Neural cell (in vitro differentiated cells): ENCODE results near the gene SLC23A3. TPM values are rescaled to one million over a fixed set of nuclear protein-coding genes. Genes with fewer than 3 reads are reported as not detected.

Experiments used
- H2AFZ ChIP-seq: fragments of 200-600, 300-800 bp; sonication (generic), shearing (Covaris generic); 2 replicates; pipeline ENCODE4 v1.6.0; 2014; ENCODE audit warnings: low read depth, mild to moderate bottlenecking, antibody characterized with exemption, low read length, moderate library complexity
- H3F3A ChIP-seq: fragments of 200-600 bp; shearing (Covaris generic); 2 replicates; pipeline ENCODE4 v1.6.1; 2016; ENCODE audit warnings: mild to moderate bottlenecking, moderate library complexity, mixed read lengths, antibody characterized with exemption, low read length; ENCODE audit not compliant: insufficient read depth, poor library complexity, severe bottlenecking
- H3K27ac ChIP-seq: fragments of 200-600, 300-800 bp; sonication (generic), shearing (Covaris generic); 2 replicates; pipeline ENCODE4 v1.5.1; 2014; ENCODE audit warnings: mild to moderate bottlenecking, low read length, moderate library complexity
- H3K27me3 ChIP-seq: fragments of 300-800, 200-600 bp; sonication (generic), shearing (Covaris generic); 2 replicates; pipeline ENCODE4 v1.6.0; 2014; ENCODE audit warnings: mild to moderate bottlenecking, low read depth, low read length, moderate library complexity; ENCODE audit not compliant: insufficient read depth
- H3K36me3 ChIP-seq: fragments of 300-800, 200-600 bp; sonication (generic), shearing (Covaris generic); 2 replicates; pipeline ENCODE4 v1.5.1; 2014; ENCODE audit warnings: mild to moderate bottlenecking, antibody characterized with exemption, low read length, moderate library complexity; ENCODE audit not compliant: insufficient read depth
- H3K4me2 ChIP-seq: fragments of 300-800, 200-600 bp; sonication (generic), shearing (Covaris generic); 2 replicates; pipeline ENCODE4 v1.6.0; 2014; ENCODE audit warnings: mild to moderate bottlenecking, low read length
- H3K4me3 ChIP-seq: fragments of 300-800, 200-600 bp; sonication (generic), shearing (Covaris generic); 2 replicates; pipeline ENCODE4 v1.5.1; 2014; ENCODE audit warnings: mild to moderate bottlenecking, low read length, moderate library complexity
- H3K79me2 ChIP-seq: fragments of 200-600 bp; shearing (Covaris generic); replicated peaks from 2 replicates; pipeline ENCODE4 v1.6.0; 2014; ENCODE audit warnings: mild to moderate bottlenecking, low read length, moderate library complexity; ENCODE audit not compliant: insufficient read depth
- H3K9ac ChIP-seq: fragments of 300-800, 200-600 bp; sonication (generic), shearing (Covaris generic); 2 replicates; pipeline ENCODE4 v1.6.1; 2016; ENCODE audit warnings: mild to moderate bottlenecking, low read length, mixed read lengths
- H3K9me2 ChIP-seq: fragments of 200-600 bp; shearing (Covaris generic); 2 replicates; pipeline ENCODE4 v1.6.1; 2016; ENCODE audit warnings: mild to moderate bottlenecking, low read length, mixed read lengths; ENCODE audit not compliant: insufficient read depth
- H3K9me3 ChIP-seq: fragments of 200-600, 300-800 bp; sonication (generic), shearing (Covaris generic); 2 replicates; pipeline ENCODE4 v1.6.1; 2016; ENCODE audit warnings: mild to moderate bottlenecking, mixed run types, low read length, moderate library complexity, mixed read lengths
- H4K20me1 ChIP-seq: fragments of 200-600 bp; shearing (Covaris generic); 2 replicates; pipeline ENCODE4 v1.6.1; 2016; ENCODE audit warnings: mild to moderate bottlenecking, mixed run types; ENCODE audit not compliant: insufficient read depth
- EP300 ChIP-seq: fragments of 450-650 bp; conservative IDR thresholded peaks from 2 replicates; pipeline ENCODE4 v1.6.1; 2014; ENCODE audit warnings: antibody characterized with exemption, mild to moderate bottlenecking, moderate library complexity; ENCODE audit not compliant: poor library complexity, severe bottlenecking
- EZH2 ChIP-seq: fragments of 200-600, 300-800 bp; shearing (Covaris generic), sonication (generic); IDR thresholded peaks from 2 replicates; pipeline ENCODE4 v1.6.1; 2014; ENCODE audit warnings: antibody characterized with exemption, low read length, borderline replicate concordance, mild to moderate bottlenecking; ENCODE audit not compliant: insufficient read depth, poor library complexity, severe bottlenecking
- MXI1 ChIP-seq: fragments of 450-650 bp; conservative IDR thresholded peaks from 2 replicates; pipeline ENCODE4 v1.6.1; 2014; ENCODE audit warnings: antibody characterized with exemption, mild to moderate bottlenecking; ENCODE audit not compliant: poor library complexity, severe bottlenecking
- POLR2AphosphoS5 ChIP-seq: IDR thresholded peaks from 2 replicates; pipeline ENCODE4 v1.6.1; 2012
- RAD21 ChIP-seq: fragments of 450-650 bp; conservative IDR thresholded peaks from 2 replicates; pipeline ENCODE4 v1.6.1; 2014; ENCODE audit warnings: antibody characterized with exemption, mild to moderate bottlenecking, moderate library complexity
- REST ChIP-seq: IDR thresholded peaks from 2 replicates; pipeline ENCODE4 v1.6.1; 2012; ENCODE audit warnings: borderline replicate concordance
- SMC3 ChIP-seq: fragments of 450-650 bp; conservative IDR thresholded peaks from 2 replicates; pipeline ENCODE4 v1.6.1; 2014; ENCODE audit warnings: antibody characterized with exemption, mild to moderate bottlenecking, moderate library complexity; ENCODE audit not compliant: poor library complexity
- TAF1 ChIP-seq: IDR thresholded peaks from 2 replicates; pipeline ENCODE4 v1.6.1; 2012; ENCODE audit warnings: low read depth
- polyA plus RNA-seq: library from polyadenylated mRNA; depleted of rRNA; stranded (reverse); fragments of >200 nt; gene quantifications from 2 replicates; pipeline ENCODE4 v1.2.3, GENCODE V29; 2014
- TF ChIP-seq, protein P1 (sequence below): fragments of 450-650 bp; IDR thresholded peaks from 2 replicates; pipeline ENCODE4 v1.5.1; 2014; ENCODE audit warnings: antibody characterized with exemption, mild to moderate bottlenecking, moderate library complexity; ENCODE audit not compliant: poor library complexity, severe bottlenecking

SLC23A3 gene
- polyA plus RNA-seq, 1 donor from 2014 or later = 0.28 TPM

- Histone ChIP-seq H3K27ac (no peak overlapping the region), H4K20me1 (no peaks in the 10 kb centered on the region), H3K36me3 (no peaks in the 10 kb centered on the region), H2AFZ (no peak overlapping the region), H3K9me2 (no peaks in the 10 kb centered on the region), H3K4me2 (no peak overlapping the region), H3K4me3 (no peak overlapping the region), H3K79me2 (no peaks in the 10 kb centered on the region), H3K9me3 (no peaks in the 10 kb centered on the region), H3K27me3 (no peaks in the 10 kb centered on the region), H3F3A (no peaks in the 10 kb centered on the region), H3K9ac (no peak overlapping the region)
- TF ChIP-seq EP300 (no peak), TAF1 (no peak), RAD21 (peak; percentile 83), REST (no peak), SMC3 (peak; percentile 83), MXI1 (no peak), POLR2AphosphoS5 (no peak), EZH2 (no peak)
- TF ChIP-seq, protein P1, sequence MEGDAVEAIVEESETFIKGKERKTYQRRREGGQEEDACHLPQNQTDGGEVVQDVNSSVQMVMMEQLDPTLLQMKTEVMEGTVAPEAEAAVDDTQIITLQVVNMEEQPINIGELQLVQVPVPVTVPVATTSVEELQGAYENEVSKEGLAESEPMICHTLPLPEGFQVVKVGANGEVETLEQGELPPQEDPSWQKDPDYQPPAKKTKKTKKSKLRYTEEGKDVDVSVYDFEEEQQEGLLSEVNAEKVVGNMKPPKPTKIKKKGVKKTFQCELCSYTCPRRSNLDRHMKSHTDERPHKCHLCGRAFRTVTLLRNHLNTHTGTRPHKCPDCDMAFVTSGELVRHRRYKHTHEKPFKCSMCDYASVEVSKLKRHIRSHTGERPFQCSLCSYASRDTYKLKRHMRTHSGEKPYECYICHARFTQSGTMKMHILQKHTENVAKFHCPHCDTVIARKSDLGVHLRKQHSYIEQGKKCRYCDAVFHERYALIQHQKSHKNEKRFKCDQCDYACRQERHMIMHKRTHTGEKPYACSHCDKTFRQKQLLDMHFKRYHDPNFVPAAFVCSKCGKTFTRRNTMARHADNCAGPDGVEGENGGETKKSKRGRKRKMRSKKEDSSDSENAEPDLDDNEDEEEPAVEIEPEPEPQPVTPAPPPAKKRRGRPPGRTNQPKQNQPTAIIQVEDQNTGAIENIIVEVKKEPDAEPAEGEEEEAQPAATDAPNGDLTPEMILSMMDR = peak; percentile 77
Measured at GRCh38 chr2:219155054-219155644, 14.7 kb downstream of the SLC23A3 start.

DNA sequence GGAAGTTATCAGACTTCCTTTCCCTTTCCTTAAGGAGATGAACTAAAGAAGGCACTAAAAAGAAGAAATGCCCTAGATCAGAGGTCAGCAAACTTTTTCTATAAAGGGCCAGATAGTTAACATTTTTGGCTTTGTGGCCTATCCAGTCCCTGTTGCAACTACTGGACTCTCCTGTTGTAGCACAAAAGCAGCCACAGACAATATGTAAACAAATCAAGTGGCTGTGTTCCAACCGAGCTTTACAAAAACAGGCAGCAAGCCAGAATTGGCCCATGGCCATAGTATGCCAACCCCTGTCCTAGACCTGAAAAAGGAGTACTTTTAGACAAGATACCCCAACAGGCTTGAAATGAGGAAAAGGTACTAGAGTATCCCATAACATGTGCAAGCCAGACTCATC, 20.2 kb downstream of the SLC23A3 start:
- Histone ChIP-seq H3K9me2 (no peaks in the 10 kb centered on the region), H3K9me3 (no peaks in the 10 kb centered on the region), H2AFZ (no peak overlapping the region), H3K27ac (no peak overlapping the region), H3K79me2 (no peaks in the 10 kb centered on the region), H3K4me2 (no peak overlapping the region), H3K27me3 (no peaks in the 10 kb centered on the region), H3K4me3 (no peak overlapping the region), H4K20me1 (no peaks in the 10 kb centered on the region), H3K9ac (no peak overlapping the region), H3K36me3 (peaks cover 5% of the 10 kb centered on the region), H3F3A (no peaks in the 10 kb centered on the region)
- no peak for TF ChIP-seq EZH2
- TF ChIP-seq MXI1 = no peak
- no peak for TF ChIP-seq POLR2AphosphoS5
- TF ChIP-seq EP300 = no peak
- TF ChIP-seq TAF1 = no peak
- TF ChIP-seq, protein P1 = no peak
- no peak for TF ChIP-seq RAD21
- no peak for TF ChIP-seq REST
- no peak for TF ChIP-seq SMC3
